ENCODE results near the gene FMNL2. TPM values are rescaled to one million over a fixed set of nuclear protein-coding genes. Genes with fewer than 3 reads are reported as not detected.

Gene FMNL2
- total RNA-seq, 1 donor from 2014 or later: 12.0 TPM

GRCh38 chr2:152475982-152476381, 141.0 kb downstream of the FMNL2 start:
- Histone ChIP-seq H3K36me3 (no peaks in the 10 kb centered on the region), H3K9me3 (no peaks in the 10 kb centered on the region), H3K27me3 (no peaks in the 10 kb centered on the region), H3K4me1 (peaks cover 0 to 15% of the 10 kb centered on the region in 2 donors), H3K4me3 (no peak overlapping the region), H3K27ac (no peak overlapping the region)
- no peak for TF ChIP-seq CTCF (IDR thresholded peaks at IDR 0.05)
- no peak for DNase-seq (ENCODE audit: low spot score in 2 of 2)
- intact Hi-C loops (cut with DNase I): no loop called here

- Histone ChIP-seq H3K9me3 (no peaks in the 10 kb centered on the region), H3K27ac (no peak overlapping the region), H3K36me3 (no peaks in the 10 kb centered on the region), H3K4me1 (peaks cover 0 to 2% of the 10 kb centered on the region in 2 donors), H3K27me3 (no peaks in the 10 kb centered on the region), H3K4me3 (no peak overlapping the region)
- DNase-seq (ENCODE audit: low spot score in 2 of 2): no peak
- intact Hi-C loops (cut with DNase I): no loop called here
- no peak for TF ChIP-seq CTCF (IDR thresholded peaks at IDR 0.05)
Measured at GRCh38 chr2:152477347-152478092, 142.5 kb downstream of the FMNL2 start.

DNA sequence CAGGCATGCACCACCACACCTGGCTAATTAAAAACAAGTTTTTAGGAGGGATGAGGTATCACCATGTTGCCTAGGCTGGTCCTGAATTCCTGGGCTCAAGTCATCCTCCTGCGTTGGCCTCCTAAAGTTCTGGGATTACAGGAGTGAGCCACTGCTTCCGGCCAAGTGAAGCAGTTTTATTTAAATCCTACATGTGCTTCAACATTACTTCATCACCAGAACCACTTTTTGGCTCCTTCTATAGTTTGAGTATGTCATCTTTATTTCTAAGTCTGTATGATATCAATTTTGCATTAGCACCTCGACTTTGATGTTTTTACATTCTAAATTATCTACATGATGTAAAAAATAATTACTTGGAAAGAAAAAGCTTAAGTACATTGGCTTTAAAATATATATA, 144.3 kb downstream of the FMNL2 start:
- intact Hi-C loops (cut with DNase I): no loop called here
- no peak for TF ChIP-seq CTCF (IDR thresholded peaks at IDR 0.05)

GRCh38 chr2:152480821-152481399, 145.9 kb downstream of the FMNL2 start:
- no peak for DNase-seq (ENCODE audit: low spot score in 2 of 2)
- H3K4me1 ChIP-seq: no peaks in the 10 kb centered on the region
- H3K9me3 ChIP-seq: no peaks in the 10 kb centered on the region
- no peak overlapping the region for H3K27ac ChIP-seq
- H3K27me3 ChIP-seq: no peaks in the 10 kb centered on the region
- intact Hi-C loops (cut with DNase I): no loop called here
- no peak for TF ChIP-seq CTCF (IDR thresholded peaks at IDR 0.05)
- no peak overlapping the region for H3K4me3 ChIP-seq
- H3K36me3 ChIP-seq: no peaks in the 10 kb centered on the region

More for the DNA sequence above, 144.3 kb downstream of the FMNL2 start:
- Histone ChIP-seq H3K4me3 (no peak overlapping the region), H3K4me1 (no peaks in the 10 kb centered on the region), H3K27ac (no peak overlapping the region), H3K9me3 (no peaks in the 10 kb centered on the region), H3K27me3 (no peaks in the 10 kb centered on the region), H3K36me3 (no peaks in the 10 kb centered on the region)
- no peak for DNase-seq (ENCODE audit: low spot score in 2 of 2)

- no peak overlapping the region for H3K27ac ChIP-seq
- H3K27me3 ChIP-seq: no peaks in the 10 kb centered on the region
- H3K4me1 ChIP-seq: no peaks in the 10 kb centered on the region
- H3K36me3 ChIP-seq: no peaks in the 10 kb centered on the region
- intact Hi-C loops (cut with DNase I): no loop called here
- no peak for TF ChIP-seq CTCF (IDR thresholded peaks at IDR 0.05)
- no peak for DNase-seq (ENCODE audit: low spot score in 2 of 2)
- H3K4me3 ChIP-seq: no peak overlapping the region
- no peaks in the 10 kb centered on the region for H3K9me3 ChIP-seq
Measured at GRCh38 chr2:152481881-152482583, 147.1 kb downstream of the FMNL2 start.
